ENCODE measurements around the gene ZNF385C.

DNA sequence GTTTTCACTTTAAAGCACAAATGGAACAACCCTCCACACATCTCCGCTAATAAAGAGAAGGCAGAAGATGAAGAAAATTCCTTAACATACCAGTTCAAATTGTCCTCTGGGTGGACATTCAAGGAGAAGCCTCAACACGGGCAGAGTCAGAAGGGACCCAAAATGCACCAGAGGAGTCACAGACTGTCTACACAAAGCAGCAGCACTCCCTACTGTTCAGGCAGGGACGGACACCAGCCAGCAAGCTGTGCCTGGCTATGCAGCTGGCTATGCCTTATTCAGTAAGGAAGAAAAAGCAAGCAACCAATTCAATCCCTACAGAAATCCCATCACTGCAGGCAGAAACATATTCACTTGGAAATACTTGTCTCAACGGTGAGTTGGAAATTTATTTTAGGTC is 89.1 kb downstream of the ZNF385C start:
- TF ChIP-seq POLR2AphosphoS5 (IDR thresholded peaks at IDR 0.05; ENCODE audit: borderline replicate concordance, low read depth, low read length) (no peak), EZH2 (IDR thresholded peaks at IDR 0.05) (no peak)
